TTC549 (cell line): ENCODE data around the gene NOVA1.
"Not testable (repeated sequence)": the region's sequence is repeated elsewhere in the genome, so short reads cannot be mapped to it uniquely, and the experiment has no call there.

Experiments
- FAIRE-seq: peaks from 2 replicates; lab custom pipeline; 2012; peaks lifted over from hg19 to GRCh38; lab: Jason Lieb, UNC

The NOVA1 gene, protein sequence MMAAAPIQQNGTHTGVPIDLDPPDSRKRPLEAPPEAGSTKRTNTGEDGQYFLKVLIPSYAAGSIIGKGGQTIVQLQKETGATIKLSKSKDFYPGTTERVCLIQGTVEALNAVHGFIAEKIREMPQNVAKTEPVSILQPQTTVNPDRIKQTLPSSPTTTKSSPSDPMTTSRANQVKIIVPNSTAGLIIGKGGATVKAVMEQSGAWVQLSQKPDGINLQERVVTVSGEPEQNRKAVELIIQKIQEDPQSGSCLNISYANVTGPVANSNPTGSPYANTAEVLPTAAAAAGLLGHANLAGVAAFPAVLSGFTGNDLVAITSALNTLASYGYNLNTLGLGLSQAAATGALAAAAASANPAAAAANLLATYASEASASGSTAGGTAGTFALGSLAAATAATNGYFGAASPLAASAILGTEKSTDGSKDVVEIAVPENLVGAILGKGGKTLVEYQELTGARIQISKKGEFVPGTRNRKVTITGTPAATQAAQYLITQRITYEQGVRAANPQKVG

DNA sequence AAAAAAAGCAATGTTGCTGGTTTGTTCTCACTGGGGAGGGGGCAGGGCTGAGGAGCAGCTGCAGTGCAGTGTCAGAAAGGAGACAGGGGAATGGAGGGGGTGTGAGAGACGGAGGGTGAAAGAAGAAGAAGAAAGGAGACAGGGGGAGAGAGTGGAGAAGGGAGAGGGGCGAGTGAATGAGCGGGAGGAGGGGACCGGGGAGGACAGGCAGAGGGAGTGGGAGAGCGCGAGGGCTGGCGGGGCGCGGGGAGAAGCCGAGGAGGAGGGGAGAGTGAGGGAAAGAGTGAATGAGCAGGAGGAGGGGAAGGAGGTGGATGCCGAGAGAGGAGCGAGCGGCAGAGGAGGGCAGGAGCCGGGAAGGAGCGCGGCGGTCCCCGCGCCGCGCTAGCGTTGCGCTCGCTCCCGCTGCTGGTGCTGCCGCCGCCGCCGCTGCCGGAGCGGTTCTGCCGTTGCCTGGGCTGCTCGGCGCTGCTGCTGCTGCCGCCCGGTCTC is at the start of gene NOVA1:
TSS of gene NOVA1 (minus strand) at position 445 of the 492 bp plus-strand sequence. CDS start 597 bp downstream, outside the sequence.
- no peak for FAIRE-seq

DNA sequence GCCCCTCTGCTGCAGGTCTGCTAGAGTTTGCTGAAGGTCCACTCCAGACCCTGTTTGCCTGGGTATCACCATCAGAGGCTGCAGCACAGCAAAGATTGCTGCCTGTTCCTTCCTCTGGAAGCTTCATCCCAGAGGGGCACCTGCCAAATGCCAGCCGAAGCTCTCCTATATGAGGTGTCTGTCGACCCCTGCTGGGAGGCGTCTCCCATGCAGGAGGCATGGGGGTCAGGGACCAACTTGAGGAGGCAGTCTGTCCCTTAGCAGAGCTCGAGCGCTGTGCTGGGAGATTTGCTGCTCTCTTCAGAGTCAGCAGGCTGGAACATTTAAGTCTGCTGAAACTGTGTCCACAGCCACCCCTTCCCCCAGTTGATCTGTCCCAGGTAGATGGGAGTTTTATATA is 47.2 kb upstream of the NOVA1 start:
- not testable (repeated sequence) for FAIRE-seq

- no peak for FAIRE-seq
Measured at GRCh38 chr14:26636561-26636960, 38.7 kb upstream of the NOVA1 start.

DNA sequence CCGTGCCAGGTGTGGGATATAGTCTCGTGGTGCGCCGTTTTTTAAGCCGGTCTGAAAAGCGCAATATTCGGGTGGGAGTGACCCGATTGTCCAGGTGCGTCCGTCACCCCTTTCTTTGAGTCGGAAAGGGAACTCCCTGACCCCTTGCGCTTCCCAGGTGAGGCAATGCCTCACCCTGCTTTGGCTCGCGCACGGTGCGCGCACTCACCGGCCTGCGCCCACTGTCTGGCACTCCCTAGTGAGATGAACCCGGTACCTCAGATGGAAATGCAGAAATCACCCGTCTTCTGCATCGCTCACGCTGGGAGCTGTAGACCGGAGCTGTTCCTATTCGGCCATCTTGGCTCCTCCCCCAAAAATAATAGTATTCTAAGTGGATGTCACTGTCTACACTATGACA is 37.1 kb upstream of the NOVA1 start:
- not testable (repeated sequence) for FAIRE-seq

- no peak for FAIRE-seq
Measured at GRCh38 chr14:26626256-26626655, 28.4 kb upstream of the NOVA1 start.

- FAIRE-seq: no peak
Measured at GRCh38 chr14:26622611-26623010, 24.8 kb upstream of the NOVA1 start.

DNA sequence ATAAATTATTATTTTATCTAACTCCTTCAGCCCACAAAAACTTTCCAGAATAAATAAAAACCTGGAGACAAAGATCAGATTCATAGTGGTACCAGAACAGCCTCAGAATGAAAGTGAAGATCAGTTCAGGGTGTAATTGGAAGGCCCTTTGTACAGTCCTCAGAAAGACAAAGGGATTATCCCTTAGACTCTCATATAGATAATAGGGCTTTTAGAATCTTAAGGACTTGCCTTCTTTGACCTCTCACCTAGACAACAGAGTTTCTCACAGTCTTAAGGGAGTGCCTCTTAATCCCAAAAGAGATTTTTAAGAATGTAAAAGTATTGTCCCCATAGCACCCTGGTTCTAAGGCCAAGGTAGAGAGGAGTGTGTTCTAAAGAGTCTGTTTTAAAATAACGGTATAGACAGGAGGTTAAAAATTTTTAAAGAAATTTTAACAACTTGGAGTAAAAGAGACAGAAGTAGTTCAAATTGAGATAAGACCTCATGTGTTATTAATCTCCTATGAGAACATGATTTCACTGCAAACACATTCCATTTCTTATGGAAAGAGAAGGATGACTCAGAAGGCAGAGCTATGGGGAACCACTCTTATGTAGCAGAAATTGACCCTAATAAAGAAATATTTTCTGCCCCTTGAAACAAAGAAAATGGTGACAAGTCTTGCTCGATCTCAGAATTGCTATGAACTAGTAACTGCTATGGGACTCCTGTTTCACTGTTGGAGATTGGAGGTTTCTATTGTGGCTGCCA is 24.2 kb upstream of the NOVA1 start:
- FAIRE-seq: no peak

DNA sequence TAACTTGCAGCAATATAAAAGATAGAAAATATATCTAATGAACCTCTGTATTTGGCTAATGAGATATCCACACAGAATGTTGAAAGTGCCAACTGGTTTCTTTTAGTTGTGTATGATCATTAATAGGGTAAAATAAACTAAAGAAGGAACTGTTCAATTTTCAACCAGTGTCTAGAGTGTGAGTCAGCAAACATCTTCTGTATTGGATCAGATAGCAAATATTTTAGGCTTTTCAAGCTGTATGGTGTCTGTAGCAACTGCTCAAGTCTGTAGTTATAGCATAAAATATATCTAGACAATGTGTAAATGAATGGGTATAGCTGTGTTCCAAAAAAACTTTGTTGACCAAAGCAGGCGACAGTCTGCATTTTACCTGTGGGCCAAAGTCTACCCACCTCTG is 23.5 kb upstream of the NOVA1 start:
- no peak for FAIRE-seq

DNA sequence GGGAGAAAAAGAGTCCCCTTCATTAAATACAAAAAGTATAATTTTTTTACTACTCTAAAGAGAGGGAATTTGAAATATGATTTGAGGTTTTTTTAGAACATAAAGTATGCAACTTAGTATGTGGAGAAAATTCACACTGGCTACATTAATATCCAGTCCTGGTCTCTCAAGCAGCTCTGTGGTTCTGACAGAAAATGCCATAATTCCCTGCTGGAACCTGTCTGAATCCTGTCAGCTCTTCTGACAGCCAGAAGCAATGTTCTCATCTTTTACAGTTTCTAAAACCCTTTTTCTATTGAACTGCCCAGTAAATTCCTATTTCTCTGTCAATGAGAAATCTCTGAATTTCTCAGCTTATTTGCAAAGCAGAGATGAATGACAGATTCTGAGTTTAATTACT is 13.4 kb upstream of the NOVA1 start:
- FAIRE-seq: no peak

DNA sequence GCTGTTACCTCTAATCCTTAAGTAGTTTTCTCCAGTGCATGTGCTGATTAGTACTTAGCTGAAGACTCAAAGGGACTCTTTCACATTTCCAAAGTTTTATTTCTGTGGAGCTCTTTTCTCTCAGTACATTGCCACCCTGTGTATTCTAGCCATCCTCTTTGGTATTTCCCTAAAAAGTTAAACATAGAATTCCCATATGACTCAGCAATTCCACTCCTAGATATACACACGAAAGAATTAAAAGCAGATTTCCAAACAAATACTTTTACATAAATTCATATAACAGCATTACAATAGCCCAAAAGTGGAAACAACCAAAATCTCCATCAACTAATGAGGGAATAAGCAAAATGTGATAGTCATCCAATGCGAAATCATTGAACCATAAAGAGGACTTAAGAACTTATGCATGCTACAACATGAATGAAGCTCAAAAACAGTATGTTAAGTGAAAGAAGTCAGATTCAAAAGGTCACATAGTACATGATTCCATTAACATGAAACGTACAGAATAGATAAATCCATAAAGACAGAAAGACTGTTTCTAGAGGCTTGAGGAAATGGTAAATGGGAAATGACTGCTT is 9.0 kb upstream of the NOVA1 start:
- no peak for FAIRE-seq

DNA sequence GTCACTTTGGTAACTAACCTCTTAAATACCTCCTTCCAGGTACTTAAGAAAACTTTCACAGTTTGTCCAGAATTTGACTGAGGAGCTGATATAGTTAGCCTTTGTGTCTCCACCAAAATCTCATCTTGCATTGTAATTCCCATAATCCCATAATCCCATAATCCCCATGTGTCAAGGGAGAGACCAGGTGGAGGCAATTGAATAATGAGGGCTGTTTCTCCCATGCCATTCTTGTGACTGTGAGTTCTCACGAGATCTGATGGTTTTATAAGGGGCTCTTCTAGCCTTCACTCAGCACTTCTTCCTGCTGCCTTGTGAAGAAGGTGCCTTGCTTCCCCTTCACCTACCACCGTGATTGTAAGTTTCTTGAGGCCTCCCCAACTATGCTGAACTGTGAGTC is 7.8 kb upstream of the NOVA1 start:
- no peak for FAIRE-seq

- FAIRE-seq: no peak
Measured at GRCh38 chr14:26602902-26603301, 5.1 kb upstream of the NOVA1 start.

DNA sequence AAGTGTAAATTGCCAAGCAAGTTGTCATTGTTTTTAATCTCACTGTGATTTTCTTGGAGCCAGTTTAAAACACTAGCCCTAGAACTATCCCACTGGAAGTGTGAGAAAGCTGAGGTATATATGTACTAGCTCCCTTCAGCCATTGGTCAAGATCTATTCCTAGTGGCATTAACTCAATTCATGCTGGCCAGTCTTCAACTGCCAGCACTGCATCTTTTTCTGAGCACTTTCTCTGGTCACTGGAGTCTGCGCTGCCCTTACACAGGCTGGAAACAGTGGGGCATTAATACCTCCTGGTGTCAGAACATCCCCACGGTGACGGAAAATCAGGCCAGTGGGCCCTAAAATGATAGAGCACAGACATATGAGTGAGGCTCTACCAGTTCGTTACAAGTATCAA is 4.0 kb upstream of the NOVA1 start:
- no peak for FAIRE-seq

DNA sequence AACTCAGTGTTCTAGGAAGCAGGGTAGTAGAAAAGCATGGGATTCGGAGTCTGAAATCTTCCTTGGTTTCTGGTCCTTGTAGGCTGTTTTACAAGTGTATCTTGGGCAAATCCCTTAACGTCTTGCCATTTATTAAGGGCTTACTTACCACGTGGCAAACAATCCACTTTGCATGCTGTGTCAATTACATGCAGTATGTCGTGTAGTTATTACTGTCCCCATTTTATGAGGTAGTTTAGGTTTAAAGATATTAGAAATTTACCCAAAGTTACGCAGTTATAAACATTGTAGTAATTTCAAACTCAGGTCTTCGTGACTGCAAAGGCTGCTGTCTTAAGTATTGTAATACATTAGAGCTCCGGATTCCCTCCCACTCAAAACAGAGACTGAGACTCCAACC is 1.5 kb upstream of the NOVA1 start:
- FAIRE-seq: no peak

DNA sequence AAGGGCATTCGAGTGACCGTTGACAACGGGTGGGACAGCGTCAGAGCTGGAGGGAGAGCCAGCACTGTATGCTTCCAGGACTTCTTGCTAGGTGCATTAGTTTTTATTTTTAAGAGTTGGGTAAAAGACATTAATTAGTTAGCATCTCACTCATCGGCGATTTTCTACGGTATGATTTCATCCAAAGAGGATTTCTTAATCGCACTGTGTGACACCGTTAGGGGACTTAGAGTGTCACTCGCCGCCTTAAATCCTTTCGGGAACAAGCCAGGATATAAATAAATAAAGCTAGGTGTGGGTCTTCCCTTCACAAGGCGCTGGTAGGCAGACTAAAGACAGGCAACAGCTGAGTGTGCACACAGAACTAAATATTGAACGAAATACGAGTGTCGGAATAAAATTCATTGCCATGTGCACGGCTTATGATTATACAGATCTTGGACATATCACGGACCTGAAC is 869 bp upstream of the NOVA1 start:
- no peak for FAIRE-seq

DNA sequence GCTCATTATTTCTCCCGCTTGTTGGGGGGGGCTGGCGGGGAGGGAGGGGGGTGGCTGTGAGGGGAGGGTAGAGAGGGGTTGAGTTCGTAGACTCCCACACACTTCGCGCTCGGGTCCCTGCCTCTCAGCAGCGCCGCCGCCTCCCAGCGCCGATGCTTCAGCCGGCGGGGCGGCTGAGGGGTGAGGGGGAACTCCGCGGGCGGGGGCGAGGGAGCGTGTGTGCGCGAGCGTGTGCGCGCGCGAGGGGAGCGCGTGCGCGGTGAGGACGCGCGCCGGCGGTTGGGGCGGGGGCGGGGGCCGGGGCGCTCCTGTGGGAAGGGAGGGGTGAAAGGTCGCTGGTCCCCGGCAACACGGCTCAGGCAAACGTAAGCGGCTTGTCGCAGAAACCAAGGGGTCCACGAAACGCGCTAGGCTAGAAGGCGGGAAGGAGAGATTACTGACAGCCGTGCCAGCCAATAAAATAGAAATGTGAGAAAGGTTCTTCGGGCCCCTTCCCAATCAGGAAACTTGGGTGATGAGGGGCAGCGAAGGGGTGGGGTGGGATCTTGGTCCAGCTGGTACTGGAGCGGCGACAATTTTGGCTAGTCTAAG is 343 bp upstream of the NOVA1 start:
- no peak for FAIRE-seq

- no peak for FAIRE-seq
Measured at GRCh38 chr14:26597071-26597588, 703 bp downstream of the NOVA1 start.

GRCh38 chr14:26596543-26597061 is 1.2 kb downstream of the NOVA1 start:
- FAIRE-seq: no peak

DNA sequence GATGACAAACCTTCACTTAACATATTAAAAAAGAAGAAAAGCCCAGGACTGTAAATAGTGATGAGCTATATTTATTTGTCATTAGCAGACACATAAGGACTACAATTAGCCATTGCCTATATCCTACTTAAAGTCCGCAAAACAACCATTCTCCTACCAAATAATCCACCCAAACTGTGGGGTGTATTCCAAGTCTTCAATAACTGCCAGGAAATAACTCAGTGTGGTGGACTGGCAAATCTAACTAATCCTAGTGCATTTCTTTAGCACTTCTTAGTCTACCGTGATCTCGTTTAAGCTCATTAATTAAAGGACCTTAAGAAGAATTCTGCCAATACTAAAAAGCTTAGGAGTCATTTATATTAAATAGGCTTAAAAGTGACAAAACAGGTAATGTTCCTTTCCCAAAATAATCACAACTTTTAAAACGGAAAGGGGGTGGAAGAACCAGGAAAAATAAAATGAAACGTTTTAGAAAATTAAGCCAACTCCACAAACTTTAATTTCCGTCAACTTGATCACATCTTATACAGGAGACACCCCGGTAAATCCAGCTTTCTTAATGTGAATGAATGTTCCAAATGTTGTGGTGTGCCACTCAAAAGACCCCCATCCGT is 1.8 kb downstream of the NOVA1 start:
- no peak for FAIRE-seq

DNA sequence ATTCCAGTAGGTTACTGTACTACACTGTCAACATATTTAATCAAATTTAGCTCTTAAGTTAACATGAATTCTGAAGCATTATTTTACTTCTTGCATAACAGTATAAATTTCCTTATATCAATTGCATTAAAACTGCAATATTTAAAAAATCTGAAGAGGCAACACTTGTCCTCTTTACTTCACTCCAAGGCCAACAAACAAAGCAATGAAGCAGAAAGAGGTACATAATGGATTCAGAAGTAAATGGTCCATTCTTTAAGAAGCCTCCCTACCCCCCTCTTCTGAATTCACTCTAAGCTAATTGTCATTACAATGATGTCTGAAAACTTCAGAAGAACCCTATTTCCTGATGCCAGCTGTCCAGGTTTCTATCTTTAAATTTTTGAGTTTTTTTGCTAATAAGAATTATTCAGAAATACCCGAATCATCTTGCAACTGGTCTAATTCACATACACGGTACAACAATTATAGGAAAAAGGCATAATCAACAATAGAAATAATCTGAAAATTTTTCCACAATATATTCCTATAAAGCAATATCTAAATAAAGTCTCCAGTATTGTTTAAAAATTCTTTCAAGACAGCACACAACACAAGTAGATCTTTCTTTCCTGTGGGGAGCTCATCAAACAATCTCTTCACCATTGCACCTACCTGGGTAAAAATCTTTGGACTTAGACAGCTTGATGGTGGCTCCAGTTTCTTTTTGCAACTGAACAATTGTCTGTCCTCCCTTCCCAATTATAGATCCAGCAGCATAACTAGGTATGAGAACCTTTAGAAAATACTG is 2.9 kb downstream of the NOVA1 start:
- FAIRE-seq: no peak

DNA sequence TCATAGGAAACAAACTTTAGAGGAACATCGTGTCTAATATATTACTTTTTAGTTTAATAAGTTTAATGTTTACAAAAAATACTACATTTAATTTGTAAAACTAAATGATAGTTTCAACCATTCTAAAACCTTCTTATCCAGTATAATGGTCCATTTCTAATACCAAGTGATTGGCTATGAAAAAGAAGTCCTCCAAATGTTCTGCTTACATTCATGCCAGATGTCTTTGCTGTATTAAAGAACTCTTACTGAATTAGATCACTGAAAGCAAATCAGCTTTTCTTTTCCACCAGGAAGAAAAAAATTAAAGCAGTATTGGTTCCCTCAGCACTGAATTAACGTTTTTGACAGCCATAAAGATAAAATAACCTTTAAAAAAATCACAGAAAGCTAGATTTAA is 3.7 kb downstream of the NOVA1 start:
- FAIRE-seq: no peak
